GM13977 (cell line): Measurements from ENCODE around the gene ANXA1.

Experiments used
- DNase-seq: peaks from one replicate; pipeline ENCODE4 v3.0.0; 2012; ENCODE audit warnings: low spot score
- CTCF ChIP-seq: IDR thresholded peaks from 2 replicates; pipeline ENCODE4 v1.5.1; 2012; ENCODE audit warnings: mild to moderate bottlenecking, control low read depth; ENCODE audit not compliant: insufficient read depth; ENCODE audit errors: extremely low read depth, missing control alignments
- in situ Hi-C: fragments of 300-500 bp; cut with MboI; formaldehyde crosslinking; loops from one replicate; pipeline ENCODE4 v1.12.0; 2022; ENCODE audit warnings: low sequenced_read_pairs, low pct_unique_long_range_greater_than_20kb, mixed read lengths, inconsistent platforms; ENCODE audit not compliant: unreplicated experiment

The ANXA1 gene

DNA sequence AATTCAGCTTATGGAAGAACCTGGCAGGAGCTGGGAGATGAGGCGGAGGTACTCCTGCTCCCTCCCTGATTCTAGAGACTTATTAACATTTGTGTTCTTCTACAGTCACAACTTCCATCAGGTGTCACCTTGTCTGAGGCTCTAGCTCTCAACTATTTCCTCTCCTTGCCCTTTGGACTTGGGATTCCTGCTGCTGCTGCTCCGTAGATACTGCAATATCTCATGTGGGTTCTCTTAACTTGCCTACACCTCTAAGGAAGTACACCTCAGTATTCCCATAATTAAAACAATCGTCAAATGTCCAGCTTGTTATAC lies 21.2 kb downstream of the ANXA1 start:
- in situ Hi-C loops: no loop called here
- no peak for TF ChIP-seq CTCF
- no peak for DNase-seq

DNA sequence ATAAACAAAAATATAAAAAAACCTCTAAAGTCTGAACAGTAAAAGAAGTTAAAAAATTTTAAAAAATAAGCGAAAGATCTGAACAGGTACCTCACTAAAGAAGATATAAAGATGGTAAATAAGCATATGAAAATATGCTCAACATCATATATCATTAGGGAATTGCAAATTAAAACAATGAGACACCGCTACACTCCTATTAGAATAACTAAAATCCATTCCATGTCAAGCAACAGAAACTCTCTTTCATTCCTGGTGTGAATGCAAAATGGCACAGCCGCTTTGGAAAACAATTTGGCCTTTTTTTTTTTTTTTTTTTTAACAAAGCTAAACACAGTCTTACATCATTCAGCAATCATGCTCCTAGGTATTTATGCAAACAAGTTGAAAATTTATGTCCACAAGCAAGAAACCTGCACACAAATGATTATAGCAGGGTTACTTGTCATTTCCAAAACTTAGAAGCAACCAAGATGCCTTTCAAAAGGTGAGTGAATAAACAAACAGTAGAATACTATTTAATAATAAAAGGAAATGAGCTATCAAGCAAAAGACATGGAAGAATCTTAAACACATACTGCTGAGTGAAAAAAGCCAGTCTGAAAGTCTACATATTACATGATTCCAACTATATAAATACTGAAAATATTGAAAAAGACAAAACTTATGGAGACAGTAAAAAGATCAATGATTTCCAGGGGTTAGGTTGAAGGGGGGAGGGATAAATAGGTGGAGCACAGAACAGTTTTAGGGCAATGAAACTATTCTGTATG lies 22.1 kb downstream of the ANXA1 start:
- TF ChIP-seq CTCF: no peak
- in situ Hi-C loops: no loop called here
- DNase-seq: no peak

DNA sequence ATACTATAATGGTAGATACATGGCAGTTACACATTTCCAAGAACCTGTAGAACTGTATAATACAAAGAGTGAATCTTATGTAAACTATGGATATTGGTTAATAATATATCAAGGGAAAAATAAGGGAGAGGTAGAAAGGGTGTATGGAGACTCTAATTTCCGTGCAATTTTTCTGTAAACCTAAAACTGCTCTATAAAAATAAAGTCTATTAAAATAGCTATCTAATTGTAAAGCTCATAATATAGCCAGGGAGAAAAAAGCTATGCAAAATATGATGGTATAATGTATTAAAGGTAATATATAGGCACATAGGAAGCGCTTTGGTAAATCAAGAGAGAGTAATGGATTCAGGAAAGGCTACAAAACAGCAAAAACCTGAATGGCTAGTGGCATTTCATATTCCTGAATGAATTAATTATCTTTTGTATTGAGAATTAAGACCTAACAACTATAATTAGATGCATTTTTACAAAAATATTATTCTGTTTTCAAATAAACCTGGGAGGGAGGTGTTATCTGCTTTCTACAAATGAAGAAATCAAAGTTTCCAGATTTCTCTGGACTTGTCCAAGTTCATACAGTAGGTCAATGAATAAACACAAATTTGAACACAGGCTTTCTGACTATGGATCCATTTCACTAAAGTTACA lies 22.8 kb downstream of the ANXA1 start:
- no peak for TF ChIP-seq CTCF
- DNase-seq: no peak
- in situ Hi-C loops: no loop called here

DNA sequence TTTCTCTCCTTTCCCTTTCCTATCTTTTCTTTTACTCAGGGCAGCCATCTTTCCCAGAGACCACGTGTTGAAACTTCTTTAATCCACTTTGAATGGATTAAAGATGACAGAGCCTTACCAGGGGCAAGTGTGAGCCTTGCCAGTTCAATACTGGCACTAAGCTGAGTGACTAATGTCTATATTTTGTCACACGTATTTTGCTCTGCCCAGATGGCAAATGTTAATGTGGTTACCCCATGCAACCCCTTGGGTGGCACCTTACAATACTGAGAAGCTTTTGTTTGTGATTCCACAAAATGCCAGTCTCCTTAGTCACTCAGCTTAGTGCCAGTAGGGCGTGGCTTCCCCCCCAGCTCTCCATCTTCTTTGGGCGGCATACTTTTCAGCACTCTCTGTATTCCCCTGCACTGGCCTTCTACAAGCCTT lies 24.8 kb downstream of the ANXA1 start:
- in situ Hi-C loops: loop anchor here (25.0 kb wide), 2 partner anchors 314 to 1386 kb away; no protein-coding TSS in a partner anchor
- TF ChIP-seq CTCF: no peak
- DNase-seq: no peak

GRCh38 chr9:73178044-73178443 lies 26.4 kb downstream of the ANXA1 start:
- no peak for DNase-seq
- in situ Hi-C loops: loop anchor here (25.0 kb wide), 2 partner anchors 316 to 1384 kb away; no protein-coding TSS in a partner anchor
- TF ChIP-seq CTCF: no peak

- DNase-seq: no peak
- in situ Hi-C loops: loop anchor here (25.0 kb wide), 2 partner anchors 317 to 1383 kb away; no protein-coding TSS in a partner anchor
Observed at GRCh38 chr9:73179589-73179988, 27.9 kb downstream of the ANXA1 start.

More at GRCh38 chr9:73179589-73179988, 27.9 kb downstream of the ANXA1 start:
- no peak for TF ChIP-seq CTCF
